ENCODE results near the gene AGRN.
"Not testable (repeated sequence)": the region's sequence is repeated elsewhere in the genome, so short reads cannot be mapped to it uniquely, and the experiment has no call there.

Gene AGRN

GRCh38 chr1:980602-981395 lies 39.1 kb upstream of the AGRN start:
- intact Hi-C loops (cut with DNase I), result no loop called here
- no peak for DNase-seq

- intact Hi-C loops (cut with DNase I), result no loop called here
- DNase-seq, result peak in 1 of 42 donors; percentile 3
Measured at GRCh38 chr1:981491-981954, 38.4 kb upstream of the AGRN start.

- intact Hi-C loops (cut with DNase I), result no loop called here
- DNase-seq, result no peak
Measured at GRCh38 chr1:981955-982558, 37.9 kb upstream of the AGRN start, which contains the start of gene PERM1. PERM1 (minus strand) TSS chr1:982093; CDS start chr1:981029, 1,064 bp downstream.

GRCh38 chr1:982765-983436 lies 37.0 kb upstream of the AGRN start:
- DNase-seq, result no peak
- intact Hi-C loops (cut with DNase I), result no loop called here

- intact Hi-C loops (cut with DNase I), result no loop called here
Measured at GRCh38 chr1:983798-984475, 36.0 kb upstream of the AGRN start.

GRCh38 chr1:984476-984814 lies 35.5 kb upstream of the AGRN start:
- intact Hi-C loops (cut with DNase I), result no loop called here
- DNase-seq, result no peak

More at GRCh38 chr1:983798-984475, 36.0 kb upstream of the AGRN start:
- peak in 39 of 42 donors; percentile 23 to 86 (median 63) for DNase-seq

GRCh38 chr1:985126-985525 lies 34.8 kb upstream of the AGRN start:
- intact Hi-C loops (cut with DNase I), result no loop called here
- DNase-seq, result no peak

- intact Hi-C loops (cut with DNase I); DNase-seq: not testable (repeated sequence)
Measured at GRCh38 chr1:988061-988460, 31.9 kb upstream of the AGRN start.

- DNase-seq; intact Hi-C loops (cut with DNase I): not testable (repeated sequence)
Measured at GRCh38 chr1:991275-991674, 28.6 kb upstream of the AGRN start.

GRCh38 chr1:991895-992294 lies 28.0 kb upstream of the AGRN start:
- DNase-seq, result no peak
- intact Hi-C loops (cut with DNase I), result no loop called here

- intact Hi-C loops (cut with DNase I), result no loop called here
- no peak for DNase-seq
Measured at GRCh38 chr1:992362-992761, 27.6 kb upstream of the AGRN start.

GRCh38 chr1:993379-993995 lies 26.4 kb upstream of the AGRN start:
- no peak for DNase-seq
- intact Hi-C loops (cut with DNase I), result no loop called here

GRCh38 chr1:994546-994945 lies 25.4 kb upstream of the AGRN start:
- intact Hi-C loops (cut with DNase I); DNase-seq: not testable (repeated sequence)

- DNase-seq, result no peak
Measured at GRCh38 chr1:995665-996633, 24.0 kb upstream of the AGRN start.

GRCh38 chr1:996851-997712 lies 22.8 kb upstream of the AGRN start:
- DNase-seq, result no peak
- intact Hi-C loops (cut with DNase I), result no loop called here

More at GRCh38 chr1:995665-996633, 24.0 kb upstream of the AGRN start:
- intact Hi-C loops (cut with DNase I), result no loop called here

- intact Hi-C loops (cut with DNase I), result no loop called here
- DNase-seq, result no peak
Measured at GRCh38 chr1:997713-997992, 22.3 kb upstream of the AGRN start.
